Colonic mucosa (tissue), 4 donors: Measurements from ENCODE around the gene CHPF. TPM values are rescaled to one million over a fixed set of nuclear protein-coding genes. Genes with fewer than 3 reads are reported as not detected.

Source experiments
- DNase-seq: peaks from one replicate; pipeline ENCODE4 v3.0.0-alpha.2; 2020
- H3K27ac ChIP-seq: fragments of 200-600 bp; one replicate; pipeline ENCODE4 v1.8.0; 2021
- H3K27me3 ChIP-seq: fragments of 200-600 bp; one replicate; pipeline ENCODE4 v1.8.0; 2021
- H3K36me3 ChIP-seq: fragments of 200-600 bp; one replicate; pipeline ENCODE4 v1.8.0; 2021
- H3K4me1 ChIP-seq: fragments of 200-600 bp; one replicate; pipeline ENCODE4 v1.8.0; 2021; ENCODE audit warnings: mild to moderate bottlenecking
- H3K4me3 ChIP-seq: fragments of 200-600 bp; one replicate; pipeline ENCODE4 v1.8.0; 2021
- H3K9ac ChIP-seq, 2 donors: one replicate each; pipeline ENCODE4 v1.7.0; 2013; ENCODE audit warnings: control low read depth in 2 of 2, low read depth in 2 of 2, low read length in 2 of 2
- H3K9me3 ChIP-seq: fragments of 200-600 bp; one replicate; pipeline ENCODE4 v1.8.0; 2021
- CTCF ChIP-seq: fragments of 200-600 bp; IDR thresholded peaks from one replicate; pipeline ENCODE4 v1.8.0; 2022; ENCODE audit warnings: antibody characterized with exemption, mild to moderate bottlenecking
- intact Hi-C: fragments of 100-400 bp; cut with DNase I; formaldehyde crosslinking; loops from one replicate; pipeline ENCODE4 v1.14.1; 2022
- total RNA-seq, 2 donors: library from RNA; stranded (reverse); fragmentation: NEBNext Ultra II Directional in 1 of 2; extraction: Animal tissue kit (Norgen Biotek cat#: 25700) in 1 of 2; gene quantifications; one replicate each; pipeline ENCODE4 v1.2.1, GENCODE V29; 2021
- donor health status: healthy.
- donor health status: DM: no; HTN: no; CAD: no.
- donor health status: DM: no; HTN: no; CAD: no.

The CHPF gene
- total RNA-seq, 2 donors from 2014 or later = 43.1 to 43.5 TPM

- H3K9ac ChIP-seq = no peak overlapping the region
- intact Hi-C loops = no loop called here
- H3K27me3 ChIP-seq = peaks cover 8% of the 10 kb centered on the region
- no peak for DNase-seq
- H3K36me3 ChIP-seq = no peaks in the 10 kb centered on the region
- no peak for TF ChIP-seq CTCF
- H3K4me1 ChIP-seq = peaks cover 4% of the 10 kb centered on the region
- no peak overlapping the region for H3K27ac ChIP-seq
- no peak overlapping the region for H3K4me3 ChIP-seq
- no peaks in the 10 kb centered on the region for H3K9me3 ChIP-seq
Observed at GRCh38 chr2:219553463-219553963, 9.9 kb upstream of the CHPF start.

GRCh38 chr2:219553168-219553417, 9.5 kb upstream of the CHPF start:
- intact Hi-C loops = no loop called here
- DNase-seq = no peak
- Histone ChIP-seq H3K27ac (no peak overlapping the region), H3K9me3 (no peaks in the 10 kb centered on the region), H3K4me1 (peaks cover 4% of the 10 kb centered on the region), H3K27me3 (peaks cover 8% of the 10 kb centered on the region), H3K9ac (peak overlapping the region in 1 of 2 donors; percentile 56), H3K36me3 (no peaks in the 10 kb centered on the region), H3K4me3 (peak overlapping the region; percentile 60)
- no peak for TF ChIP-seq CTCF

GRCh38 chr2:219552382-219553167, 9.0 kb upstream of the CHPF start:
- Histone ChIP-seq H3K4me3 (peak overlapping the region; percentile 60), H3K27ac (no peak overlapping the region), H3K9ac (peak overlapping the region in 1 of 2 donors; percentile 56), H3K4me1 (peaks cover 4% of the 10 kb centered on the region), H3K9me3 (no peaks in the 10 kb centered on the region), H3K36me3 (no peaks in the 10 kb centered on the region), H3K27me3 (peaks cover 8% of the 10 kb centered on the region)
- peak; percentile 91 for DNase-seq
- intact Hi-C loops = no loop called here
- no peak for TF ChIP-seq CTCF

- Histone ChIP-seq H3K27me3 (peaks cover 8% of the 10 kb centered on the region), H3K9ac (no peak overlapping the region), H3K4me3 (peak overlapping the region; percentile 60), H3K36me3 (no peaks in the 10 kb centered on the region), H3K27ac (no peak overlapping the region), H3K9me3 (no peaks in the 10 kb centered on the region), H3K4me1 (peaks cover 4% of the 10 kb centered on the region)
- intact Hi-C loops = no loop called here
- peak; percentile 22 for DNase-seq
- TF ChIP-seq CTCF = no peak
Observed at GRCh38 chr2:219551441-219552381, 8.1 kb upstream of the CHPF start.

GRCh38 chr2:219549619-219550018, 6.0 kb upstream of the CHPF start:
- Histone ChIP-seq H3K4me3 (no peak overlapping the region), H3K36me3 (no peaks in the 10 kb centered on the region), H3K4me1 (peaks cover 4% of the 10 kb centered on the region), H3K9ac (no peak overlapping the region), H3K27me3 (peaks cover 8% of the 10 kb centered on the region), H3K27ac (no peak overlapping the region), H3K9me3 (no peaks in the 10 kb centered on the region)
- intact Hi-C loops = no loop called here
- no peak for DNase-seq
- TF ChIP-seq CTCF = no peak
